Pancreas (tissue), 10 donors: ENCODE data around the gene LPAR5. TPM values are rescaled to one million over a fixed set of nuclear protein-coding genes. Genes with fewer than 3 reads are reported as not detected.

Experiments
- ATAC-seq, 4 donors: fragments of 200-7000 bp; cut with Tn5 transposase; one replicate each; pipeline versions ENCODE4 v1.8.0 to v1.9.1; 2020; ENCODE audit warnings: mild to moderate bottlenecking in 4 of 4, moderate library complexity in 4 of 4
- DNase-seq, 6 donors: peaks; one replicate each; pipeline ENCODE4 v3.0.0-alpha.2; 2020
- FAIRE-seq: peaks from 2 replicates; lab custom pipeline; 2012; peaks lifted over from hg19 to GRCh38; lab: Jason Lieb, UNC
- H3K27ac ChIP-seq, 4 donors: fragments of 200-600 bp; sonication (generic); 1 replicate in 3 of 4; 2 replicates in 1 of 4; pipeline versions ENCODE4 v1.5.0 to v1.8.0; 2020
- H3K27me3 ChIP-seq, 4 donors: fragments of 200-600 bp; one replicate each; pipeline ENCODE4 v1.8.0; 2021
- H3K36me3 ChIP-seq, 3 donors: fragments of 200-600 bp; sonication (generic) in 1 of 3; one replicate each; pipeline versions ENCODE4 v1.5.0 to v1.8.0; 2020 to 2021
- H3K4me1 ChIP-seq, 3 donors: fragments of 200-600 bp; one replicate each; pipeline ENCODE4 v1.8.0; 2021
- H3K4me3 ChIP-seq, 4 donors: fragments of 200-600 bp; sonication (generic) in 2 of 4; one replicate each; pipeline versions ENCODE4 v1.5.0 to v1.8.0; 2020 to 2021
- H3K9me3 ChIP-seq, 4 donors: fragments of 200-600 bp; one replicate each; pipeline ENCODE4 v1.8.0; 2021
- WGBS, 2 donors: extraction: QIAGEN DNeasy Blood & Tissue Kit; methylation state at CpG; one replicate each; pipeline ENCODE4 v1.1.7; 2013; 5-methylcytosine and 5-hydroxymethylcytosine counted together
- intact Hi-C, 3 donors: fragments of 100-400 bp; cut with DNase I; formaldehyde crosslinking; loops; one replicate each; pipeline versions ENCODE4 v1.11.1 to v1.14.2; 2022
- polyA plus RNA-seq, 2 donors: library from polyadenylated mRNA; stranded (reverse); fragments of 200-250 nt; gene quantifications; one replicate each; pipeline ENCODE4 v1.2.3, GENCODE V29; 2013
- total RNA-seq, 6 donors: library from RNA; stranded (reverse); fragmentation: NEBNext Ultra II Directional in 4 of 6; extraction: Animal tissue kit (Norgen Biotek cat#: 25700) in 4 of 6; gene quantifications; one replicate each; pipeline versions ENCODE4 v1.2.1 to v1.2.4, GENCODE V29; 2021 to 2023
- TF ChIP-seq, protein P1 (sequence below), 4 donors: fragments of 200-600 bp; sonication (generic) in 3 of 4; IDR thresholded peaks; one replicate each; pipeline versions ENCODE4 v1.5.0 to v1.8.0; 2021; ENCODE audit warnings: antibody characterized with exemption in 4 of 4
- donor health status: healthy with polysubstance abuse.
- donor health status: DM: no; HTN: no; CAD: no; lungs with moderate emphysema.
- donor health status: DM: no; HTN: no; CAD: no.
- donor health status: control.
- donor health status: control.
- donor health status: Bipolar disorder and iron deficiency.
- donor health status: DM: yes; HTN: yes; CAD: no.
- donor health status: DM: no; HTN: no; CAD: no.
- donor health status: DM: no; HTN: no; CAD: no.
- donor health status: DM: yes; HTN: yes; CAD: no.

Gene LPAR5
- total and polyA plus RNA-seq, 8 donors, result 0.09 to 2.4 (median 0.45) TPM

GRCh38 chr12:6667559-6668210 lies 31.9 kb upstream of the LPAR5 start:
- Histone ChIP-seq H3K27me3 (no peaks in the 10 kb centered on the region), H3K4me3 (no peak overlapping the region), H3K27ac (no peak overlapping the region), H3K9me3 (no peaks in the 10 kb centered on the region), H3K36me3 (peaks cover 6 to 56% (median 39%) of the 10 kb centered on the region in 3 donors), H3K4me1 (peaks cover 0 to 3% (median 0%) of the 10 kb centered on the region in 3 donors)
- intact Hi-C loops, result no loop called here
- FAIRE-seq, result no peak
- ATAC-seq, result no peak
- DNase-seq, result no peak
- TF ChIP-seq, protein P1, sequence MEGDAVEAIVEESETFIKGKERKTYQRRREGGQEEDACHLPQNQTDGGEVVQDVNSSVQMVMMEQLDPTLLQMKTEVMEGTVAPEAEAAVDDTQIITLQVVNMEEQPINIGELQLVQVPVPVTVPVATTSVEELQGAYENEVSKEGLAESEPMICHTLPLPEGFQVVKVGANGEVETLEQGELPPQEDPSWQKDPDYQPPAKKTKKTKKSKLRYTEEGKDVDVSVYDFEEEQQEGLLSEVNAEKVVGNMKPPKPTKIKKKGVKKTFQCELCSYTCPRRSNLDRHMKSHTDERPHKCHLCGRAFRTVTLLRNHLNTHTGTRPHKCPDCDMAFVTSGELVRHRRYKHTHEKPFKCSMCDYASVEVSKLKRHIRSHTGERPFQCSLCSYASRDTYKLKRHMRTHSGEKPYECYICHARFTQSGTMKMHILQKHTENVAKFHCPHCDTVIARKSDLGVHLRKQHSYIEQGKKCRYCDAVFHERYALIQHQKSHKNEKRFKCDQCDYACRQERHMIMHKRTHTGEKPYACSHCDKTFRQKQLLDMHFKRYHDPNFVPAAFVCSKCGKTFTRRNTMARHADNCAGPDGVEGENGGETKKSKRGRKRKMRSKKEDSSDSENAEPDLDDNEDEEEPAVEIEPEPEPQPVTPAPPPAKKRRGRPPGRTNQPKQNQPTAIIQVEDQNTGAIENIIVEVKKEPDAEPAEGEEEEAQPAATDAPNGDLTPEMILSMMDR (IDR thresholded peaks at IDR 0.05), result no peak
- WGBS, 2 donors, result 79 to 80% methylated on average over 8 of the region's 8 CpGs

GRCh38 chr12:6666211-6666610 lies 30.5 kb upstream of the LPAR5 start:
- ATAC-seq (no peak), FAIRE-seq (no peak), DNase-seq (no peak)
- Histone ChIP-seq H3K4me3 (no peak overlapping the region), H3K27me3 (no peaks in the 10 kb centered on the region), H3K36me3 (peaks cover 0 to 42% (median 24%) of the 10 kb centered on the region in 3 donors), H3K27ac (no peak overlapping the region), H3K9me3 (no peaks in the 10 kb centered on the region), H3K4me1 (peaks cover 0 to 13% (median 0%) of the 10 kb centered on the region in 3 donors)
- intact Hi-C loops, result no loop called here
- WGBS, 2 donors, result 99 to 100% methylated on average over 2 of the region's 2 CpGs
- TF ChIP-seq, protein P1 (IDR thresholded peaks at IDR 0.05), result no peak

DNA sequence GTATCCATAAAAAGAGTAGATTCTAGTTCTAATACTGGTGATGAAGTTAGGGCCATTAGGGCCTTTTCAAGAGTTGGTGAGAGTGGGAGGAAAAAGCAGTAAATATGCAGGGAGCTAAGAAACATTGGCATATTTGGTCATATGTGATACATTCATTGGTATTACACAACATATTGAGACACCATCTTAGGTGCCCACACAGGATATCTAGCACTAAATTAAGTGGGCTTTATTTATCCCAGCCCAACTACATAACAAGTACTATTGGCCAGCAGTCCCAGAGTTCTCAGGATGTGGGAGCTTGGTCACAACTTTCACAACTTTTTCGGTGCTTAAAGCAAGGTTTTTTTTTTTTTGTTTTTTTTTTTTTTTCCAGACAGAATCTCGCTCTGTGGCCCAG lies 29.1 kb upstream of the LPAR5 start:
- Histone ChIP-seq H3K4me1 (peaks cover 0 to 13% (median 0%) of the 10 kb centered on the region in 3 donors), H3K9me3 (no peaks in the 10 kb centered on the region), H3K36me3 (peaks cover 0 to 29% (median 13%) of the 10 kb centered on the region in 3 donors), H3K27ac (no peak overlapping the region), H3K27me3 (no peaks in the 10 kb centered on the region), H3K4me3 (no peak overlapping the region)
- no peak for ATAC-seq
- DNase-seq, result no peak
- FAIRE-seq, result no peak
- 88 to 95% methylated on average over 1 to 2 of the region's 2 CpGs for WGBS, 2 donors
- intact Hi-C loops, result no loop called here
- TF ChIP-seq, protein P1 (IDR thresholded peaks at IDR 0.05), result no peak

GRCh38 chr12:6662906-6663742 lies 27.4 kb upstream of the LPAR5 start, which contains the start of gene ING4:
Gene ING4 (minus strand): TSS chr12:6663119. CDS start chr12:6663101, 18 bp downstream.
- WGBS, 2 donors, result 2% methylated on average over 37 of the region's 37 CpGs
- Histone ChIP-seq H3K4me3 (peak within 1 kb of the TSS; percentile 50 to 66 (median 56)), H3K36me3 (peaks cover 0 to 13% (median 0%) of the 10 kb centered on the region in 3 donors), H3K27me3 (no peaks in the 10 kb centered on the region), H3K4me1 (peaks cover 0 to 13% (median 0%) of the 10 kb centered on the region in 3 donors), H3K9me3 (no peaks in the 10 kb centered on the region), H3K27ac (peak within 1 kb of the TSS; percentile 43 to 82 (median 66))
- DNase-seq (peak; percentile 87 to 98 (median 98)), ATAC-seq (peak; percentile 99 to 100 (median 99)), FAIRE-seq (peak; percentile 96)
- intact Hi-C loops, result no loop called here
- TF ChIP-seq, protein P1 (IDR thresholded peaks at IDR 0.05), result no peak
